Calu3 (cell line): Measurements from ENCODE around the gene SNRPA1. TPM values are rescaled to one million over a fixed set of nuclear protein-coding genes. Genes with fewer than 3 reads are reported as not detected.

Source experiments
- BruUV-seq: library from RNA; stranded (reverse); fragments of 400-500 nt; replicated peaks from 2 replicates; lab custom pipeline; 2021; lab: Mats Ljungman, UMichigan
- CTCF ChIA-PET: fragments of 300-600 bp; sonication (Branson Sonifier 250); formaldehyde crosslinking; loops from one replicate; lab custom pipeline; 2022; ENCODE audit warnings: antibody characterized with exemption; lab: Charles Lee
- DNase-seq: peaks from one replicate; pipeline ENCODE4 v3.0.0; 2022
- H3K27ac Mint-ChIP-seq: one replicate; pipeline ENCODE4 v1.8.0; 2022; ENCODE audit warnings: mixed read lengths; ENCODE audit not compliant: unreplicated experiment
- H3K27me3 Mint-ChIP-seq: one replicate; pipeline ENCODE4 v1.8.0; 2022; ENCODE audit warnings: mixed read lengths; ENCODE audit not compliant: unreplicated experiment
- H3K36me3 Mint-ChIP-seq: one replicate; pipeline ENCODE4 v1.8.0; 2022; ENCODE audit warnings: mild to moderate bottlenecking, moderate library complexity, mixed read lengths; ENCODE audit not compliant: insufficient read depth, unreplicated experiment
- H3K4me1 Mint-ChIP-seq: one replicate; pipeline ENCODE4 v1.8.0; 2022; ENCODE audit warnings: mild to moderate bottlenecking, low read depth, mixed read lengths; ENCODE audit not compliant: unreplicated experiment
- H3K4me3 Mint-ChIP-seq: one replicate; pipeline ENCODE4 v1.8.0; 2022; ENCODE audit warnings: mild to moderate bottlenecking, low read depth, moderate library complexity, mixed read lengths; ENCODE audit not compliant: unreplicated experiment
- H3K9me3 Mint-ChIP-seq: one replicate; pipeline ENCODE4 v1.8.0; 2022; ENCODE audit warnings: low read depth, mixed read lengths; ENCODE audit not compliant: unreplicated experiment
- CTCF ChIP-seq: fragments of 200-600 bp; IDR thresholded peaks from one replicate; pipeline ENCODE4 v1.8.0; 2022; ENCODE audit warnings: antibody characterized with exemption; ENCODE audit not compliant: unreplicated experiment
- intact Hi-C: fragments of 100-400 bp; cut with micrococcal nuclease; formaldehyde crosslinking; loops from one replicate; pipeline ENCODE4 v1.10.0; 2022; ENCODE audit not compliant: unreplicated experiment
- total RNA-seq: library from RNA; stranded (reverse); gene quantifications from 2 replicates; pipeline ENCODE4 v1.2.3, GENCODE V29; 2022

SNRPA1 gene
- total RNA-seq, 1 experiment from 2014 or later = 140 TPM

GRCh38 chr15:101256757-101257156 lies 38.3 kb downstream of the SNRPA1 start:
- CTCF ChIA-PET = interaction anchor here (1.1 kb wide), 1 partner anchor 251 kb away, joined by 3 read pairs; no protein-coding TSS in a partner anchor
- Mint-ChIP-seq H3K27ac (no peak overlapping the region), H3K9me3 (no peaks in the 10 kb centered on the region), H3K36me3 (peaks cover 10% of the 10 kb centered on the region), H3K27me3 (peaks cover 40% of the 10 kb centered on the region), H3K4me3 (no peak overlapping the region), H3K4me1 (no peaks in the 10 kb centered on the region)
- BruUV-seq = no TSS peak
- DNase-seq = no peak
- intact Hi-C loops = loop anchor here (5.0 to 10.0 kb wide), 3 partner anchors 224 to 629 kb away; no protein-coding TSS in a partner anchor
- no peak for TF ChIP-seq CTCF

- H3K9me3 Mint-ChIP-seq = no peaks in the 10 kb centered on the region
These were observed 39.3 kb downstream of the SNRPA1 start for GRCh38 chr15:101255615-101256241.

GRCh38 chr15:101255051-101255395 lies 40.0 kb downstream of the SNRPA1 start:
- Mint-ChIP-seq H3K4me3 (no peak overlapping the region), H3K27me3 (peaks cover 32% of the 10 kb centered on the region), H3K9me3 (no peaks in the 10 kb centered on the region), H3K36me3 (peaks cover 23% of the 10 kb centered on the region), H3K27ac (no peak overlapping the region), H3K4me1 (peaks cover 6% of the 10 kb centered on the region)
- no peak for TF ChIP-seq CTCF
- CTCF ChIA-PET = interaction anchor here (1.0 kb wide), 1 partner anchor 246 kb away, joined by 3 read pairs; no protein-coding TSS in a partner anchor
- no TSS peak for BruUV-seq
- DNase-seq = no peak
- intact Hi-C loops = loop anchor here (5.0 to 10.0 kb wide), 3 partner anchors 223 to 628 kb away; no protein-coding TSS in a partner anchor

More at GRCh38 chr15:101255615-101256241, 39.3 kb downstream of the SNRPA1 start:
- no peak for TF ChIP-seq CTCF
- Mint-ChIP-seq H3K27ac (no peak overlapping the region), H3K36me3 (peaks cover 16% of the 10 kb centered on the region), H3K27me3 (peaks cover 37% of the 10 kb centered on the region), H3K4me3 (no peak overlapping the region), H3K4me1 (no peaks in the 10 kb centered on the region)
- CTCF ChIA-PET = interaction anchor here (1.0 to 1.1 kb wide), 2 partner anchors 247 to 250 kb away, joined by 3 read pairs; no protein-coding TSS in a partner anchor
- DNase-seq = no peak
- BruUV-seq = no TSS peak
- intact Hi-C loops = loop anchor here (5.0 to 10.0 kb wide), 3 partner anchors 223 to 628 kb away; no protein-coding TSS in a partner anchor

GRCh38 chr15:101254157-101255050 lies 40.6 kb downstream of the SNRPA1 start:
- no peak overlapping the region for H3K4me3 Mint-ChIP-seq
- CTCF ChIA-PET = interaction anchor here (0.6 kb wide), 1 partner anchor 243 kb away, joined by 3 read pairs; no protein-coding TSS in a partner anchor
- H3K27ac Mint-ChIP-seq = no peak overlapping the region
- no peak for DNase-seq
- peaks cover 26% of the 10 kb centered on the region for H3K27me3 Mint-ChIP-seq
- H3K36me3 Mint-ChIP-seq = peaks cover 27% of the 10 kb centered on the region
- peaks cover 11% of the 10 kb centered on the region for H3K4me1 Mint-ChIP-seq
- H3K9me3 Mint-ChIP-seq = no peaks in the 10 kb centered on the region
- BruUV-seq = no TSS peak
- TF ChIP-seq CTCF = no peak
- intact Hi-C loops = loop anchor here (5.0 to 10.0 kb wide), 4 partner anchors 87 to 627 kb away; no protein-coding TSS in a partner anchor
